ENCODE results near the gene PPP2R1A. TPM values are rescaled to one million over a fixed set of nuclear protein-coding genes. Genes with fewer than 3 reads are reported as not detected.

The PPP2R1A gene
- polyA plus RNA-seq, 1 experiment = 269 TPM

GRCh38 chr19:52170304-52170703 is 19.5 kb upstream of the PPP2R1A start:
- TF ChIP-seq CTCF (IDR thresholded peaks at IDR 0.05; ENCODE audit: insufficient read depth, low read depth, low read length) = no peak
- Histone ChIP-seq H3K27me3 (ENCODE audit: control insufficient read depth, insufficient read depth, low read length) (no peaks in the 10 kb centered on the region), H3K4me3 (ENCODE audit: low read depth, low read length) (peak overlapping the region; percentile 65), H3K36me3 (ENCODE audit: control insufficient read depth, insufficient read depth, low read length) (peaks cover 5% of the 10 kb centered on the region)
- DNase-seq (ENCODE audit: low read depth) = no peak
- CTCF ChIA-PET = no interaction called here
- POLR2A ChIA-PET = no interaction called here

GRCh38 chr19:52170863-52171320 is 19.0 kb upstream of the PPP2R1A start:
- ChIA-PET CTCF (no interaction called here), POLR2A (interaction anchor here (1.0 kb wide), 1 partner anchor 18 kb away, joined by 3 read pairs; no protein-coding TSS in a partner anchor)
- no peak for TF ChIP-seq CTCF (IDR thresholded peaks at IDR 0.05; ENCODE audit: insufficient read depth, low read depth, low read length)
- H3K27me3 ChIP-seq (ENCODE audit: control insufficient read depth, insufficient read depth, low read length) = no peaks in the 10 kb centered on the region
- H3K4me3 ChIP-seq (ENCODE audit: low read depth, low read length) = peak overlapping the region; percentile 65
- peaks cover 4% of the 10 kb centered on the region for H3K36me3 ChIP-seq (ENCODE audit: control insufficient read depth, insufficient read depth, low read length)
- no peak for DNase-seq (ENCODE audit: low read depth)

- Histone ChIP-seq H3K27me3 (ENCODE audit: control insufficient read depth, insufficient read depth, low read length) (no peaks in the 10 kb centered on the region), H3K36me3 (ENCODE audit: control insufficient read depth, insufficient read depth, low read length) (peaks cover 4% of the 10 kb centered on the region), H3K4me3 (ENCODE audit: low read depth, low read length) (peak within 1 kb of the TSS; percentile 65)
- DNase-seq (ENCODE audit: low read depth) = no peak
- no peak for TF ChIP-seq CTCF (IDR thresholded peaks at IDR 0.05; ENCODE audit: insufficient read depth, low read depth, low read length)
- ChIA-PET POLR2A (interaction anchor here (1.0 kb wide), 1 partner anchor 18 kb away, joined by 3 read pairs; no protein-coding TSS in a partner anchor), CTCF (interaction anchor here (1.3 kb wide), 1 partner anchor 32 kb away, joined by 3 read pairs; the partner anchor contains the start of gene ZNF616)
These were observed 18.3 kb upstream of the PPP2R1A start, which contains the start of gene ZNF836 for GRCh38 chr19:52171321-52172169. Gene ZNF836, minus strand, starts transcription at chr19:52171621. Its CDS starts 3,549 bp downstream, at chr19:52168072.

GRCh38 chr19:52172347-52172746 is 17.5 kb upstream of the PPP2R1A start:
- CTCF ChIA-PET = interaction anchor here (1.3 kb wide), 1 partner anchor 33 kb away, joined by 3 read pairs; the partner anchor contains the start of gene ZNF616
- POLR2A ChIA-PET = no interaction called here
- TF ChIP-seq CTCF (IDR thresholded peaks at IDR 0.05; ENCODE audit: insufficient read depth, low read depth, low read length) = no peak
- no peak overlapping the region for H3K4me3 ChIP-seq (ENCODE audit: low read depth, low read length)
- H3K27me3 ChIP-seq (ENCODE audit: control insufficient read depth, insufficient read depth, low read length) = no peaks in the 10 kb centered on the region
- H3K36me3 ChIP-seq (ENCODE audit: control insufficient read depth, insufficient read depth, low read length) = peaks cover 4% of the 10 kb centered on the region
- DNase-seq (ENCODE audit: low read depth) = no peak

GRCh38 chr19:52176574-52176973 is 13.3 kb upstream of the PPP2R1A start:
- no peak for TF ChIP-seq CTCF (IDR thresholded peaks at IDR 0.05; ENCODE audit: insufficient read depth, low read depth, low read length)
- H3K36me3 ChIP-seq (ENCODE audit: control insufficient read depth, insufficient read depth, low read length) = no peaks in the 10 kb centered on the region
- ChIA-PET POLR2A (interaction anchor here (0.6 kb wide), 1 partner anchor 154 kb away, joined by 8 read pairs; no protein-coding TSS in a partner anchor), CTCF (no interaction called here)
- no peak overlapping the region for H3K4me3 ChIP-seq (ENCODE audit: low read depth, low read length)
- no peaks in the 10 kb centered on the region for H3K27me3 ChIP-seq (ENCODE audit: control insufficient read depth, insufficient read depth, low read length)
- DNase-seq (ENCODE audit: low read depth) = no peak

Measured in BJ (cell line).